Measurements from ENCODE around the gene PPFIA4.

DNA sequence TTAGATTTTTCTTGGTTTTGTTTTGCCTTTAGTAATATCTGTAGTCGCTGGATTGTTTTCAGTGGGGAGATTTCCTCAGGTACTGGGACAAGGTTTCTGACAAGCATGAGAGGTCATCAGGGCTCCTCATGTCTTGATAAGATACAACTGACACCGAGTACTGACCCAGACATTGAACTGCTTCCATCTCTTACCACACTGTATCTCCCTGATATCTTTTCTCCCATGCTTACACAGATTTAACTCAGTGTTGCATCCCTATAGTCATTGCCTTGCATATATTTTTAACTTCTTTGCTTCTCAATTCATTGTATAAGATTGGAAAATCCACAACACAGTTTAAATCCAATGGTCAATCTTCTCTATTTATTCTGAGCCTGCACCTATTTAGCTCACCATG is 46.8 kb upstream of the PPFIA4 start:
- TF ChIP-seq CTCF (conservative IDR thresholded peaks at IDR 0.05; ENCODE audit: low read depth, low read length) (no peak), EZH2 (IDR thresholded peaks at IDR 0.05; ENCODE audit: low read length, unreplicated experiment) (no peak)

Measured in PC-3 (cell line).